Pancreas (tissue), 10 donors: ENCODE measurements around the gene EPB41L5. TPM values are rescaled to one million over a fixed set of nuclear protein-coding genes. Genes with fewer than 3 reads are reported as not detected.

Experiments used
- ATAC-seq, 4 donors: fragments of 200-7000 bp; cut with Tn5 transposase; one replicate each; pipeline versions ENCODE4 v1.8.0 to v1.9.1; 2020; ENCODE audit warnings: mild to moderate bottlenecking in 4 of 4, moderate library complexity in 4 of 4
- DNase-seq, 6 donors: peaks; one replicate each; pipeline ENCODE4 v3.0.0-alpha.2; 2020
- FAIRE-seq: peaks from 2 replicates; lab custom pipeline; 2012; peaks lifted over from hg19 to GRCh38; lab: Jason Lieb, UNC
- H3K27ac ChIP-seq, 4 donors: fragments of 200-600 bp; sonication (generic); 1 replicate in 3 of 4; 2 replicates in 1 of 4; pipeline versions ENCODE4 v1.5.0 to v1.8.0; 2020
- H3K27me3 ChIP-seq, 4 donors: fragments of 200-600 bp; one replicate each; pipeline ENCODE4 v1.8.0; 2021
- H3K36me3 ChIP-seq, 3 donors: fragments of 200-600 bp; sonication (generic) in 1 of 3; one replicate each; pipeline versions ENCODE4 v1.5.0 to v1.8.0; 2020 to 2021
- H3K4me1 ChIP-seq, 3 donors: fragments of 200-600 bp; one replicate each; pipeline ENCODE4 v1.8.0; 2021
- H3K4me3 ChIP-seq, 4 donors: fragments of 200-600 bp; sonication (generic) in 2 of 4; one replicate each; pipeline versions ENCODE4 v1.5.0 to v1.8.0; 2020 to 2021
- H3K9me3 ChIP-seq, 4 donors: fragments of 200-600 bp; one replicate each; pipeline ENCODE4 v1.8.0; 2021
- CTCF ChIP-seq, 4 donors: fragments of 200-600 bp; sonication (generic) in 3 of 4; IDR thresholded peaks; one replicate each; pipeline versions ENCODE4 v1.5.0 to v1.8.0; 2021; ENCODE audit warnings: antibody characterized with exemption in 4 of 4
- WGBS, 2 donors: extraction: QIAGEN DNeasy Blood & Tissue Kit; methylation state at CpG; one replicate each; pipeline ENCODE4 v1.1.7; 2013; 5-methylcytosine and 5-hydroxymethylcytosine counted together
- intact Hi-C, 3 donors: fragments of 100-400 bp; cut with DNase I; formaldehyde crosslinking; loops; one replicate each; pipeline versions ENCODE4 v1.11.1 to v1.14.2; 2022
- polyA plus RNA-seq, 2 donors: library from polyadenylated mRNA; stranded (reverse); fragments of 200-250 nt; gene quantifications; one replicate each; pipeline ENCODE4 v1.2.3, GENCODE V29; 2013
- total RNA-seq, 6 donors: library from RNA; stranded (reverse); fragmentation: NEBNext Ultra II Directional in 4 of 6; extraction: Animal tissue kit (Norgen Biotek cat#: 25700) in 4 of 6; gene quantifications; one replicate each; pipeline versions ENCODE4 v1.2.1 to v1.2.4, GENCODE V29; 2021 to 2023
- donor health status: healthy with polysubstance abuse.
- donor health status: DM: no; HTN: no; CAD: no; lungs with moderate emphysema.
- donor health status: DM: no; HTN: no; CAD: no.
- donor health status: control.
- donor health status: control.
- donor health status: Bipolar disorder and iron deficiency.
- donor health status: DM: yes; HTN: yes; CAD: no.
- donor health status: DM: no; HTN: no; CAD: no.
- donor health status: DM: no; HTN: no; CAD: no.
- donor health status: DM: yes; HTN: yes; CAD: no.

The EPB41L5 gene
- total and polyA plus RNA-seq, 8 donors = 7.3 to 23.8 (median 20.5) TPM

GRCh38 chr2:120219291-120219690 is 206.4 kb downstream of the EPB41L5 start:
- Histone ChIP-seq H3K36me3 (no peaks in the 10 kb centered on the region), H3K27ac (no peak overlapping the region), H3K4me1 (peaks cover 2 to 23% (median 5%) of the 10 kb centered on the region in 3 donors), H3K4me3 (no peak overlapping the region), H3K9me3 (no peaks in the 10 kb centered on the region), H3K27me3 (no peaks in the 10 kb centered on the region)
- ATAC-seq (no peak), DNase-seq (peak in 1 of 6 donors; percentile 11), FAIRE-seq (no peak)
- intact Hi-C loops = no loop called here
- 93 to 95% methylated on average over 5 of the region's 5 CpGs for WGBS, 2 donors
- no peak for TF ChIP-seq CTCF (IDR thresholded peaks at IDR 0.05)

- ATAC-seq = no peak
- no peaks in the 10 kb centered on the region for H3K27me3 ChIP-seq
- FAIRE-seq = no peak
- H3K27ac ChIP-seq = no peak overlapping the region
- DNase-seq = peak in 2 of 6 donors; percentile 21
- no peaks in the 10 kb centered on the region for H3K9me3 ChIP-seq
- H3K36me3 ChIP-seq = no peaks in the 10 kb centered on the region
- intact Hi-C loops = no loop called here
- H3K4me1 ChIP-seq = peaks cover 2 to 25% (median 6%) of the 10 kb centered on the region in 3 donors
- no peak for TF ChIP-seq CTCF (IDR thresholded peaks at IDR 0.05)
- 93 to 95% methylated on average over 5 of the region's 5 CpGs for WGBS, 2 donors
- H3K4me3 ChIP-seq = no peak overlapping the region
Measured at GRCh38 chr2:120219766-120220165, 206.9 kb downstream of the EPB41L5 start.

- FAIRE-seq (no peak), DNase-seq (no peak), ATAC-seq (no peak)
- H3K4me3 ChIP-seq = no peak overlapping the region
- H3K27ac ChIP-seq = no peak overlapping the region
- no peaks in the 10 kb centered on the region for H3K36me3 ChIP-seq
- H3K4me1 ChIP-seq = peaks cover 2 to 25% (median 6%) of the 10 kb centered on the region in 3 donors
- no peak for TF ChIP-seq CTCF (IDR thresholded peaks at IDR 0.05)
- intact Hi-C loops = no loop called here
- no peaks in the 10 kb centered on the region for H3K9me3 ChIP-seq
- WGBS, 2 donors = 80 to 85% methylated on average over 2 of the region's 2 CpGs
- H3K27me3 ChIP-seq = no peaks in the 10 kb centered on the region
Measured at GRCh38 chr2:120220756-120221155, 207.9 kb downstream of the EPB41L5 start.

GRCh38 chr2:120221616-120222015 is 208.7 kb downstream of the EPB41L5 start:
- no peak for ATAC-seq
- no peak for TF ChIP-seq CTCF (IDR thresholded peaks at IDR 0.05)
- 88 to 89% methylated on average over 8 of the region's 8 CpGs for WGBS, 2 donors
- Histone ChIP-seq H3K27me3 (no peaks in the 10 kb centered on the region), H3K4me1 (peaks cover 2 to 25% (median 6%) of the 10 kb centered on the region in 3 donors), H3K36me3 (no peaks in the 10 kb centered on the region), H3K4me3 (no peak overlapping the region), H3K9me3 (no peaks in the 10 kb centered on the region), H3K27ac (no peak overlapping the region)
- FAIRE-seq = no peak
- intact Hi-C loops = no loop called here
- DNase-seq = peak in 2 of 6 donors; percentile 4 to 7

- peak overlapping the region; percentile 81 to 94 (median 90) for H3K27ac ChIP-seq
- DNase-seq (peak in 3 of 6 donors; percentile 27 to 76 (median 63)), FAIRE-seq (no peak), ATAC-seq (no peak)
- H3K9me3 ChIP-seq = no peaks in the 10 kb centered on the region
- H3K4me3 ChIP-seq = peak overlapping the region; percentile 47 to 63 (median 58)
- WGBS, 2 donors = 74 to 77% methylated on average over 49 of the region's 49 CpGs
- no peak for TF ChIP-seq CTCF (IDR thresholded peaks at IDR 0.05)
- intact Hi-C loops = no loop called here
- no peaks in the 10 kb centered on the region for H3K27me3 ChIP-seq
- H3K4me1 ChIP-seq = peaks cover 2 to 25% (median 6%) of the 10 kb centered on the region in 3 donors
- H3K36me3 ChIP-seq = no peaks in the 10 kb centered on the region
Measured at GRCh38 chr2:120222186-120223033, 209.5 kb downstream of the EPB41L5 start.
